Neural cell (in vitro differentiated cells): Measurements from ENCODE around the gene SLC11A1. TPM values are rescaled to one million over a fixed set of nuclear protein-coding genes. Genes with fewer than 3 reads are reported as not detected.

Experiments used
- H2AFZ ChIP-seq: fragments of 200-600, 300-800 bp; sonication (generic), shearing (Covaris generic); 2 replicates; pipeline ENCODE4 v1.6.0; 2014; ENCODE audit warnings: low read depth, mild to moderate bottlenecking, antibody characterized with exemption, low read length, moderate library complexity
- H3F3A ChIP-seq: fragments of 200-600 bp; shearing (Covaris generic); 2 replicates; pipeline ENCODE4 v1.6.1; 2016; ENCODE audit warnings: mild to moderate bottlenecking, moderate library complexity, mixed read lengths, antibody characterized with exemption, low read length; ENCODE audit not compliant: insufficient read depth, poor library complexity, severe bottlenecking
- H3K27ac ChIP-seq: fragments of 200-600, 300-800 bp; sonication (generic), shearing (Covaris generic); 2 replicates; pipeline ENCODE4 v1.5.1; 2014; ENCODE audit warnings: mild to moderate bottlenecking, low read length, moderate library complexity
- H3K27me3 ChIP-seq: fragments of 300-800, 200-600 bp; sonication (generic), shearing (Covaris generic); 2 replicates; pipeline ENCODE4 v1.6.0; 2014; ENCODE audit warnings: mild to moderate bottlenecking, low read depth, low read length, moderate library complexity; ENCODE audit not compliant: insufficient read depth
- H3K36me3 ChIP-seq: fragments of 300-800, 200-600 bp; sonication (generic), shearing (Covaris generic); 2 replicates; pipeline ENCODE4 v1.5.1; 2014; ENCODE audit warnings: mild to moderate bottlenecking, antibody characterized with exemption, low read length, moderate library complexity; ENCODE audit not compliant: insufficient read depth
- H3K4me2 ChIP-seq: fragments of 300-800, 200-600 bp; sonication (generic), shearing (Covaris generic); 2 replicates; pipeline ENCODE4 v1.6.0; 2014; ENCODE audit warnings: mild to moderate bottlenecking, low read length
- H3K4me3 ChIP-seq: fragments of 300-800, 200-600 bp; sonication (generic), shearing (Covaris generic); 2 replicates; pipeline ENCODE4 v1.5.1; 2014; ENCODE audit warnings: mild to moderate bottlenecking, low read length, moderate library complexity
- H3K79me2 ChIP-seq: fragments of 200-600 bp; shearing (Covaris generic); replicated peaks from 2 replicates; pipeline ENCODE4 v1.6.0; 2014; ENCODE audit warnings: mild to moderate bottlenecking, low read length, moderate library complexity; ENCODE audit not compliant: insufficient read depth
- H3K9ac ChIP-seq: fragments of 300-800, 200-600 bp; sonication (generic), shearing (Covaris generic); 2 replicates; pipeline ENCODE4 v1.6.1; 2016; ENCODE audit warnings: mild to moderate bottlenecking, low read length, mixed read lengths
- H3K9me2 ChIP-seq: fragments of 200-600 bp; shearing (Covaris generic); 2 replicates; pipeline ENCODE4 v1.6.1; 2016; ENCODE audit warnings: mild to moderate bottlenecking, low read length, mixed read lengths; ENCODE audit not compliant: insufficient read depth
- H3K9me3 ChIP-seq: fragments of 200-600, 300-800 bp; sonication (generic), shearing (Covaris generic); 2 replicates; pipeline ENCODE4 v1.6.1; 2016; ENCODE audit warnings: mild to moderate bottlenecking, mixed run types, low read length, moderate library complexity, mixed read lengths
- H4K20me1 ChIP-seq: fragments of 200-600 bp; shearing (Covaris generic); 2 replicates; pipeline ENCODE4 v1.6.1; 2016; ENCODE audit warnings: mild to moderate bottlenecking, mixed run types; ENCODE audit not compliant: insufficient read depth
- EP300 ChIP-seq: fragments of 450-650 bp; conservative IDR thresholded peaks from 2 replicates; pipeline ENCODE4 v1.6.1; 2014; ENCODE audit warnings: antibody characterized with exemption, mild to moderate bottlenecking, moderate library complexity; ENCODE audit not compliant: poor library complexity, severe bottlenecking
- EZH2 ChIP-seq: fragments of 200-600, 300-800 bp; shearing (Covaris generic), sonication (generic); IDR thresholded peaks from 2 replicates; pipeline ENCODE4 v1.6.1; 2014; ENCODE audit warnings: antibody characterized with exemption, low read length, borderline replicate concordance, mild to moderate bottlenecking; ENCODE audit not compliant: insufficient read depth, poor library complexity, severe bottlenecking
- MXI1 ChIP-seq: fragments of 450-650 bp; conservative IDR thresholded peaks from 2 replicates; pipeline ENCODE4 v1.6.1; 2014; ENCODE audit warnings: antibody characterized with exemption, mild to moderate bottlenecking; ENCODE audit not compliant: poor library complexity, severe bottlenecking
- POLR2AphosphoS5 ChIP-seq: IDR thresholded peaks from 2 replicates; pipeline ENCODE4 v1.6.1; 2012
- RAD21 ChIP-seq: fragments of 450-650 bp; conservative IDR thresholded peaks from 2 replicates; pipeline ENCODE4 v1.6.1; 2014; ENCODE audit warnings: antibody characterized with exemption, mild to moderate bottlenecking, moderate library complexity
- REST ChIP-seq: IDR thresholded peaks from 2 replicates; pipeline ENCODE4 v1.6.1; 2012; ENCODE audit warnings: borderline replicate concordance
- SMC3 ChIP-seq: fragments of 450-650 bp; conservative IDR thresholded peaks from 2 replicates; pipeline ENCODE4 v1.6.1; 2014; ENCODE audit warnings: antibody characterized with exemption, mild to moderate bottlenecking, moderate library complexity; ENCODE audit not compliant: poor library complexity
- TAF1 ChIP-seq: IDR thresholded peaks from 2 replicates; pipeline ENCODE4 v1.6.1; 2012; ENCODE audit warnings: low read depth
- polyA plus RNA-seq: library from polyadenylated mRNA; depleted of rRNA; stranded (reverse); fragments of >200 nt; gene quantifications from 2 replicates; pipeline ENCODE4 v1.2.3, GENCODE V29; 2014
- TF ChIP-seq, protein P1 (sequence below): fragments of 450-650 bp; IDR thresholded peaks from 2 replicates; pipeline ENCODE4 v1.5.1; 2014; ENCODE audit warnings: antibody characterized with exemption, mild to moderate bottlenecking, moderate library complexity; ENCODE audit not compliant: poor library complexity, severe bottlenecking

SLC11A1 gene
- polyA plus RNA-seq, 1 donor from 2014 or later, result not detected

DNA sequence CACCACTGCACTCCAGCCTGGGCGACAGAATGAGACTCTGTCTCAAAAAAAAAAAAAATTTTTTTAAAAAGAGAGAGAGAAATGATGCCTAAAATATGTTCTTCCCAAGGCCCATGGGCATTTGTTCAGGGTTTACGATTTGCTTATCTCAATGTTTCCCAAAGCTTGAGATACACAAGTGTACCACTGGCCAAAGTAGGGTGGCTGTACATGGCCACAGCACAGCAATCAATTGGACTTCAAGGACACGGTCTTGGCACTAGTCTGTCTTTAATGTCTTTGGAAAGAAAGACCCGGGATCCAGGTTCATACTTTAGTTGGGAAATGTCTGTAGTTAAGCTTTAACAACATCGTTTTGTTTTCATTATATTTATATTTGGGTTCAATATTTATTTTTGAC is 34.9 kb upstream of the SLC11A1 start:
- no peak for TF ChIP-seq TAF1
- TF ChIP-seq, protein P1, sequence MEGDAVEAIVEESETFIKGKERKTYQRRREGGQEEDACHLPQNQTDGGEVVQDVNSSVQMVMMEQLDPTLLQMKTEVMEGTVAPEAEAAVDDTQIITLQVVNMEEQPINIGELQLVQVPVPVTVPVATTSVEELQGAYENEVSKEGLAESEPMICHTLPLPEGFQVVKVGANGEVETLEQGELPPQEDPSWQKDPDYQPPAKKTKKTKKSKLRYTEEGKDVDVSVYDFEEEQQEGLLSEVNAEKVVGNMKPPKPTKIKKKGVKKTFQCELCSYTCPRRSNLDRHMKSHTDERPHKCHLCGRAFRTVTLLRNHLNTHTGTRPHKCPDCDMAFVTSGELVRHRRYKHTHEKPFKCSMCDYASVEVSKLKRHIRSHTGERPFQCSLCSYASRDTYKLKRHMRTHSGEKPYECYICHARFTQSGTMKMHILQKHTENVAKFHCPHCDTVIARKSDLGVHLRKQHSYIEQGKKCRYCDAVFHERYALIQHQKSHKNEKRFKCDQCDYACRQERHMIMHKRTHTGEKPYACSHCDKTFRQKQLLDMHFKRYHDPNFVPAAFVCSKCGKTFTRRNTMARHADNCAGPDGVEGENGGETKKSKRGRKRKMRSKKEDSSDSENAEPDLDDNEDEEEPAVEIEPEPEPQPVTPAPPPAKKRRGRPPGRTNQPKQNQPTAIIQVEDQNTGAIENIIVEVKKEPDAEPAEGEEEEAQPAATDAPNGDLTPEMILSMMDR, result no peak
- no peak for TF ChIP-seq EP300
- no peak for TF ChIP-seq RAD21
- no peak overlapping the region for H3K27ac ChIP-seq

DNA sequence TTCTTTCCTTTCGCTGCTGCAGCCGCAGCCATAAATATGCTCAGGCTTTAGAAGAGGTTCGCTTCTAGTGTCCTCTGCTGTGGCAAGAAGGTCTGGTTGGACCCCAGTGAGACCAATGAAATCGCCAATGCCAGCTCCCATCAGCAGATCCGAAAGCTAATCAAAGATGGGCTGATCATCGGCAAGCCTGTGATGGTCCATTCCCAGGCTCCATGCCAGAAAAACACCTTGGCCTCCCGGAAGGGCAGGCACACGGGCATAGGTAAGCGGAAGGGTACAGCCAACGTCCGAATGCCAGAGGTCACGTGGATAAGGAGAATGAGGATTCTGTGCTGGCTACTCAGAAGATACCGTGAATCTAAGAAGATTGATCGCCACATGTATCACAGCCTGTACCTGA is 28.0 kb upstream of the SLC11A1 start:
- H3F3A ChIP-seq, result no peaks in the 10 kb centered on the region
- H4K20me1 ChIP-seq, result no peaks in the 10 kb centered on the region
- no peak overlapping the region for H3K4me3 ChIP-seq
- H3K27me3 ChIP-seq, result no peaks in the 10 kb centered on the region
- H3K4me2 ChIP-seq, result no peak overlapping the region
- no peaks in the 10 kb centered on the region for H3K36me3 ChIP-seq
- no peaks in the 10 kb centered on the region for H3K79me2 ChIP-seq
- no peak for TF ChIP-seq EZH2
- TF ChIP-seq MXI1, result no peak
- TF ChIP-seq, protein P1, result no peak
- no peak for TF ChIP-seq SMC3
- no peak for TF ChIP-seq REST
- TF ChIP-seq POLR2AphosphoS5, result no peak
- no peak for TF ChIP-seq EP300
- no peak for TF ChIP-seq RAD21
- H3K9me3 ChIP-seq, result no peaks in the 10 kb centered on the region
- H3K9me2 ChIP-seq, result no peaks in the 10 kb centered on the region
- no peak overlapping the region for H3K27ac ChIP-seq
- no peak overlapping the region for H2AFZ ChIP-seq
- no peak overlapping the region for H3K9ac ChIP-seq

More for the DNA sequence above, 34.9 kb upstream of the SLC11A1 start:
- H4K20me1 ChIP-seq, result no peaks in the 10 kb centered on the region
- no peak overlapping the region for H3K9ac ChIP-seq
- H3K36me3 ChIP-seq, result no peaks in the 10 kb centered on the region
- H3K4me3 ChIP-seq, result no peak overlapping the region
- H3K4me2 ChIP-seq, result no peak overlapping the region
- no peaks in the 10 kb centered on the region for H3K9me3 ChIP-seq
- H3K27me3 ChIP-seq, result no peaks in the 10 kb centered on the region
- no peak overlapping the region for H2AFZ ChIP-seq
- no peaks in the 10 kb centered on the region for H3F3A ChIP-seq
- H3K9me2 ChIP-seq, result no peaks in the 10 kb centered on the region
- H3K79me2 ChIP-seq, result no peaks in the 10 kb centered on the region
